ENCODE data around the gene NXF1.
"Not testable (repeated sequence)": the region's sequence is repeated elsewhere in the genome, so short reads cannot be mapped to it uniquely, and the experiment has no call there.

Gene NXF1

DNA sequence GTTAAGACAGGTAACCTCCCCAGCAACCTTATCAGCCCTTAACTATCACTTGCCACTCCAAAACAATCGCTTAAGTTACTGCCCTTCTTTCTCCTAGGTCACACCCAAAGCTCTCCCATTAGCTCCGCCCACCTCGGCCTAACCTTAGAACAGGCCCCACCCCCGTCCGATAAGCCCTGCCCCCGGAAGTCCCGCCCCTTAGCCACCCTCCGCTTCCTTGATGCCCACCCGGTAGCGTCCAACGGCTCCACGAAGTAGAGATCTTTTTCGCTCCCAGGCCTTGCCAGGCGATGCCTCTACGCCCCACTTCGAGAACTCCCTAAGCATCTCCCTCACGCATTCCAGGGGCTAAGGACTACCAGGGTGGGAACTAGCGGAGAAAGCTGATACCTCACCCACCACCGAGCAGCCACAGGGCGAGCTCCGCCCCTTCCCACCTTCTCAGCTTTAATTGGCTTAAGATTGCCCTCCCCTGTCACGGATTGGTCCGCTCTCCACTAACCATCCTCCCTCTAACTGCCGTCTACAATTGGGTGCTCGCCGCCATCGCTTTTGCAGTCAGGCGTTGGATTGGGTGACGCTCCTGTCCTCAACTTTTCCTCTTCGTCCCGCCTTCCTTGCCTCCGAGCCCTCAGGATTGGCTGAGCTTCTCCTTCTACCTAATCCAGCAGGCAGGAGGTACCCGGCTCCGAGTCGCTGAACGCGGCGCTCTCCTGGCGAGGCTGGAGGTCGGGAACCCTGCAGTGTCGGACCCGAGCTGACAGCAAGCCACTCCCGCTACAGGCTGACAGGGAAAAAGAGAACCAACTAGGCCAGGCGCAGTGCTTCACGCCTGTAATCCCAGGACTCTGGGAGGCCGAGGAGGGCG, 51.3 kb downstream of the NXF1 start, which contains the start of gene ZBTB3:
TSS of gene ZBTB3 (minus strand) at position 425 of the 868 bp plus-strand sequence. CDS start 496 bp downstream, outside the sequence.
- peak within 1 kb of the TSS; percentile 69 for H3K4me3 ChIP-seq (ENCODE audit: extremely low read depth, insufficient read depth, low read length, poor library complexity, severe bottlenecking)
- WGBS, 2 experiments (ENCODE audit: insufficient coverage in 2 of 2) = 1 to 2% methylated on average over 36 to 44 of the region's 47 CpGs
- no peaks in the 10 kb centered on the region for H3K9me3 ChIP-seq (ENCODE audit: control insufficient read depth, low read length)
- H3K36me3 ChIP-seq (ENCODE audit: control insufficient read depth, insufficient read depth, low read length) = peaks cover 13% of the 10 kb centered on the region
- H3K4me1 ChIP-seq (ENCODE audit: control insufficient read depth, insufficient read depth, low read length, poor library complexity, severe bottlenecking) = peaks cover 9% of the 10 kb centered on the region
- peak within 1 kb of the TSS; percentile 77 for H3K27ac ChIP-seq (ENCODE audit: low read depth, low read length, severe bottlenecking)

GRCh38 chr11:62752994-62753735, 52.1 kb downstream of the NXF1 start:
- peaks cover 13% of the 10 kb centered on the region for H3K36me3 ChIP-seq (ENCODE audit: control insufficient read depth, insufficient read depth, low read length)
- H3K27ac ChIP-seq (ENCODE audit: low read depth, low read length, severe bottlenecking) = no peak overlapping the region
- peaks cover 9% of the 10 kb centered on the region for H3K4me1 ChIP-seq (ENCODE audit: control insufficient read depth, insufficient read depth, low read length, poor library complexity, severe bottlenecking)
- 93 to 96% methylated on average over 14 to 15 of the region's 15 CpGs for WGBS, 2 experiments (ENCODE audit: insufficient coverage in 2 of 2)
- peak overlapping the region; percentile 69 for H3K4me3 ChIP-seq (ENCODE audit: extremely low read depth, insufficient read depth, low read length, poor library complexity, severe bottlenecking)
- H3K9me3 ChIP-seq (ENCODE audit: control insufficient read depth, low read length) = no peaks in the 10 kb centered on the region

DNA sequence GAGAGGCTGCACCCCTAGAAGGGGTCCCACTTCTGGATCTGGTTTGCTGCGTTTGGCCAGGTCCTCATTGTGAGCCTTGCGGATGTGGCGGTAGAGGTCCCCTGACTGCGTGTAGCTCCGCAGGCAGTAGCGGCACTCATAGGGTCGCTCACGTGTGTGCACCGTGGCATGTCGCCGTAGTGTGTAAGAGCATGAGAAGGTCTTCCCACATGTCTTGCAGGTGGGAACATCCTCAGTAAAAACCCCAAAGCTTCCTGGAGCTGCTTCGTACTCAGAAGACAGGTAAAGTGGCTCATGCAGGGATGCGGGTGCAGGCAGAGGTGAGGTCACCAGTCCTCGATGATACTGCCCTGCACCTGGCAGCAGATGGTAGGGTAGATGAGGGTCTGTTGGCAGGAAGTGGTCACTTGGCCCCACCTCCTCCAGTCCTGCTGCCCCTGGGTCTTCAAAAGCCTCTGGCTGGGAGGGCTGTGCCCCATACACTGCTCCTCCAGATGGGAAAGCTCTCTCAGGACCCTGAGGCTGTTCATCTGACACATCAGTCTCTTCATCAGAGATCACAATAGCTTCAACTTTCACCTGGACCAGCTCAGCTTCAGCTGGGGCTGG, 53.0 kb downstream of the NXF1 start:
- peaks cover 9% of the 10 kb centered on the region for H3K4me1 ChIP-seq (ENCODE audit: control insufficient read depth, insufficient read depth, low read length, poor library complexity, severe bottlenecking)
- no peak overlapping the region for H3K4me3 ChIP-seq (ENCODE audit: extremely low read depth, insufficient read depth, low read length, poor library complexity, severe bottlenecking)
- no peaks in the 10 kb centered on the region for H3K9me3 ChIP-seq (ENCODE audit: control insufficient read depth, low read length)
- H3K36me3 ChIP-seq (ENCODE audit: control insufficient read depth, insufficient read depth, low read length) = peaks cover 13% of the 10 kb centered on the region
- no peak overlapping the region for H3K27ac ChIP-seq (ENCODE audit: low read depth, low read length, severe bottlenecking)
- WGBS, 2 experiments (ENCODE audit: insufficient coverage in 2 of 2) = 97 to 98% methylated on average over 12 to 13 of the region's 14 CpGs

GRCh38 chr11:62749931-62750330, 55.3 kb downstream of the NXF1 start:
- not testable (repeated sequence) for H3K9me3 ChIP-seq (ENCODE audit: control insufficient read depth, low read length); H3K4me3 ChIP-seq (ENCODE audit: extremely low read depth, insufficient read depth, low read length, poor library complexity, severe bottlenecking); H3K27ac ChIP-seq (ENCODE audit: low read depth, low read length, severe bottlenecking); H3K4me1 ChIP-seq (ENCODE audit: control insufficient read depth, insufficient read depth, low read length, poor library complexity, severe bottlenecking)
- 93 to 100% methylated on average over 3 to 5 of the region's 5 CpGs for WGBS, 2 experiments (ENCODE audit: insufficient coverage in 2 of 2)
- peaks cover 13% of the 10 kb centered on the region for H3K36me3 ChIP-seq (ENCODE audit: control insufficient read depth, insufficient read depth, low read length)

DNA sequence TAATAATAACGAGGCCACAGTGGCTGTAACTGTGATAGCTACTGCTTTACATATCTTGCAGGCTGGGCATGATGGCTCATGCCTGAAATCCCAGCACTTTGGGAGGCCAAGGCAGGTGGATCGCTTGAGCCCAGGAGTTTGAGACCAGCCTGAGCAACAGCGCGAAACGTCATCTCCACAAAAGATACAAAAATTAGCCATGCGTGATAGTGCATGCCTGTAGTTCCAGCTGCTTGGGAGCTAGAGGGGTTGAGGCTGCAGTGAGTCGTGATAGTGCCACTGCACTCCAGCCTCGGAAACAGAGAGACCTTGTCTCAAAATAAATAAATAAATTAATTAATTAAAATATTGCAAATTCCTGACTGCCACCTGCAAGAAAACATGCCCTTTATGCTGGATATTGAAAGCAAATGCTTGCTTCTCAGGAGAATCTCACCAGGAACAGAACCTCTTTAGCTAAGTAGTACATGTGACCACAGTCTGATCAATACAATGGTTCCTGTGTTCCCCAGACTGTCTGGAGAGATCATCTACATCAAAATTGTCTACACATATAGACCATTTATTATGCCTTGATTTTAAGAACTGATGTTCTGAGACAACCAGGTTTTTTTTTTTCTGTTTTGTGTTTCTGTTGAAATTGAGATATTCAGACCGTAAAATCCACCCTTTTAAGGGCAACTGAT, 57.6 kb downstream of the NXF1 start:
- 95% methylated on average over 4 to 5 of the region's 9 CpGs for WGBS, 2 experiments (ENCODE audit: insufficient coverage in 2 of 2)
- no peak overlapping the region for H3K4me3 ChIP-seq (ENCODE audit: extremely low read depth, insufficient read depth, low read length, poor library complexity, severe bottlenecking)
- no peaks in the 10 kb centered on the region for H3K9me3 ChIP-seq (ENCODE audit: control insufficient read depth, low read length)
- H3K36me3 ChIP-seq (ENCODE audit: control insufficient read depth, insufficient read depth, low read length) = peaks cover 8% of the 10 kb centered on the region
- peak overlapping the region; percentile 45 for H3K27ac ChIP-seq (ENCODE audit: low read depth, low read length, severe bottlenecking)
- H3K4me1 ChIP-seq (ENCODE audit: control insufficient read depth, insufficient read depth, low read length, poor library complexity, severe bottlenecking) = peaks cover 4% of the 10 kb centered on the region
